ENCODE results near the gene FAM117A. TPM values are rescaled to one million over a fixed set of nuclear protein-coding genes. Genes with fewer than 3 reads are reported as not detected.

Gene FAM117A
- total and polyA plus RNA-seq, 10 of the 15 experiments (the other 5 are each of a cell fraction or from before 2014, with no cell fraction given): 2.1 to 29.6 (median 20.0) TPM

DNA sequence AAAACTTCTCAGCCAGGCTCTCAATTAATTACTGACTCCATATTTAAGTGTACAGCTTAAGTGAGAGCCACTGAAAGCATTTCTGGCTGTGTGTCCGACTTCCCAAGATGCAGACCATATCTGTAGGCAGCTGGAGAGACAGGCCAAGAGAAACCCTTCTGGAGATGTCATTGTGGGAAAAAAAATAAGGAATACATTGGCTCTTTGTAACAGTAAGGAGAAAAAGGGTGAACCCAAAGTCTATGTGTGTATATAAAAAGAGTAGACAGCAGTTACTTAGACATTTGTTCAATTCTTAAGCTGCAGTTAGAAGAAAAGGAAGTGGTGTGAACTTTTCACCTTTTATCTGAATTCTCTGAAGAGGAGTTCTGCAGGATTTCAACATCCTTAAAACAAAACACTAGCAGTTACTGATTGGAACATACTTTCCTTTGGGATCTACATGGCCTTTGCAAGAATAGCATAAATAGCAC lies 21.7 kb downstream of the FAM117A start (continued):
- no peak for TF ChIP-seq NFYA (IDR thresholded peaks at IDR 0.05; ENCODE audit: borderline replicate concordance, low read depth, low read length)
- no peak for TF ChIP-seq GABPA (IDR thresholded peaks at IDR 0.05; ENCODE audit: low read depth)
- peak; percentile 60; the same call in 1 of the 2 replicates for TF ChIP-seq NR2F1 (conservative IDR thresholded peaks at IDR 0.05)
- TF ChIP-seq SPI1 (IDR thresholded peaks at IDR 0.05; ENCODE audit: borderline replicate concordance, insufficient read depth, low read depth, low read length): peak; percentile 66
- TF ChIP-seq WRNIP1 (IDR thresholded peaks at IDR 0.05; ENCODE audit: borderline replicate concordance, low read depth, low read length): no peak
- TF ChIP-seq MYB (IDR thresholded peaks at IDR 0.05; ENCODE audit: borderline replicate concordance, low read depth, low read length): no peak
- TF ChIP-seq RB1 (IDR thresholded peaks at IDR 0.05; ENCODE audit: borderline replicate concordance): no peak
- no peak for TF ChIP-seq STAT1 (conservative IDR thresholded peaks at IDR 0.05)
- TF ChIP-seq, protein P1, sequence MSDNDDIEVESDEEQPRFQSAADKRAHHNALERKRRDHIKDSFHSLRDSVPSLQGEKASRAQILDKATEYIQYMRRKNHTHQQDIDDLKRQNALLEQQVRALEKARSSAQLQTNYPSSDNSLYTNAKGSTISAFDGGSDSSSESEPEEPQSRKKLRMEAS (IDR thresholded peaks at IDR 0.05; ENCODE audit: low read depth, low read length): no peak
- no peak for TF ChIP-seq SRF (IDR thresholded peaks at IDR 0.05; ENCODE audit: low read depth in 2 of 2, low read length in 2 of 2)
- TF ChIP-seq, protein P2, sequence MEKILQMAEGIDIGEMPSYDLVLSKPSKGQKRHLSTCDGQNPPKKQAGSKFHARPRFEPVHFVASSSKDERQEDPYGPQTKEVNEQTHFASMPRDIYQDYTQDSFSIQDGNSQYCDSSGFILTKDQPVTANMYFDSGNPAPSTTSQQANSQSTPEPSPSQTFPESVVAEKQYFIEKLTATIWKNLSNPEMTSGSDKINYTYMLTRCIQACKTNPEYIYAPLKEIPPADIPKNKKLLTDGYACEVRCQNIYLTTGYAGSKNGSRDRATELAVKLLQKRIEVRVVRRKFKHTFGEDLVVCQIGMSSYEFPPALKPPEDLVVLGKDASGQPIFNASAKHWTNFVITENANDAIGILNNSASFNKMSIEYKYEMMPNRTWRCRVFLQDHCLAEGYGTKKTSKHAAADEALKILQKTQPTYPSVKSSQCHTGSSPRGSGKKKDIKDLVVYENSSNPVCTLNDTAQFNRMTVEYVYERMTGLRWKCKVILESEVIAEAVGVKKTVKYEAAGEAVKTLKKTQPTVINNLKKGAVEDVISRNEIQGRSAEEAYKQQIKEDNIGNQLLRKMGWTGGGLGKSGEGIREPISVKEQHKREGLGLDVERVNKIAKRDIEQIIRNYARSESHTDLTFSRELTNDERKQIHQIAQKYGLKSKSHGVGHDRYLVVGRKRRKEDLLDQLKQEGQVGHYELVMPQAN (conservative IDR thresholded peaks at IDR 0.05): 0 out of 2 replicates have a peak, but pooled peaks have one; percentile 28
- TF ChIP-seq, protein P3, sequence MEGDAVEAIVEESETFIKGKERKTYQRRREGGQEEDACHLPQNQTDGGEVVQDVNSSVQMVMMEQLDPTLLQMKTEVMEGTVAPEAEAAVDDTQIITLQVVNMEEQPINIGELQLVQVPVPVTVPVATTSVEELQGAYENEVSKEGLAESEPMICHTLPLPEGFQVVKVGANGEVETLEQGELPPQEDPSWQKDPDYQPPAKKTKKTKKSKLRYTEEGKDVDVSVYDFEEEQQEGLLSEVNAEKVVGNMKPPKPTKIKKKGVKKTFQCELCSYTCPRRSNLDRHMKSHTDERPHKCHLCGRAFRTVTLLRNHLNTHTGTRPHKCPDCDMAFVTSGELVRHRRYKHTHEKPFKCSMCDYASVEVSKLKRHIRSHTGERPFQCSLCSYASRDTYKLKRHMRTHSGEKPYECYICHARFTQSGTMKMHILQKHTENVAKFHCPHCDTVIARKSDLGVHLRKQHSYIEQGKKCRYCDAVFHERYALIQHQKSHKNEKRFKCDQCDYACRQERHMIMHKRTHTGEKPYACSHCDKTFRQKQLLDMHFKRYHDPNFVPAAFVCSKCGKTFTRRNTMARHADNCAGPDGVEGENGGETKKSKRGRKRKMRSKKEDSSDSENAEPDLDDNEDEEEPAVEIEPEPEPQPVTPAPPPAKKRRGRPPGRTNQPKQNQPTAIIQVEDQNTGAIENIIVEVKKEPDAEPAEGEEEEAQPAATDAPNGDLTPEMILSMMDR (IDR thresholded peaks at IDR 0.05 in 2 of 3, conservative IDR thresholded peaks at IDR 0.05 in 1 of 3; ENCODE audit: control insufficient read depth in 2 of 3, extremely low read depth in 1 of 3, insufficient read depth in 1 of 3, low read depth in 3 of 3, low read length in 3 of 3): no peak
- no peak for TF ChIP-seq PAX8 (IDR thresholded peaks at IDR 0.05)
- TF ChIP-seq, protein P4, sequence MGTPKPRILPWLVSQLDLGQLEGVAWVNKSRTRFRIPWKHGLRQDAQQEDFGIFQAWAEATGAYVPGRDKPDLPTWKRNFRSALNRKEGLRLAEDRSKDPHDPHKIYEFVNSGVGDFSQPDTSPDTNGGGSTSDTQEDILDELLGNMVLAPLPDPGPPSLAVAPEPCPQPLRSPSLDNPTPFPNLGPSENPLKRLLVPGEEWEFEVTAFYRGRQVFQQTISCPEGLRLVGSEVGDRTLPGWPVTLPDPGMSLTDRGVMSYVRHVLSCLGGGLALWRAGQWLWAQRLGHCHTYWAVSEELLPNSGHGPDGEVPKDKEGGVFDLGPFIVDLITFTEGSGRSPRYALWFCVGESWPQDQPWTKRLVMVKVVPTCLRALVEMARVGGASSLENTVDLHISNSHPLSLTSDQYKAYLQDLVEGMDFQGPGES (IDR thresholded peaks at IDR 0.05): no peak
- no peak for TF ChIP-seq JUND (IDR thresholded peaks at IDR 0.05; ENCODE audit: low read depth, low read length)

Measured in GM12878 (cell line).